AG09309 (cell line): ENCODE measurements around the gene NSMCE1.
A peak's percentile ranks its signal among the peaks of the same experiment; 100 is the strongest.
"Not testable (repeated sequence)": the region's sequence is repeated elsewhere in the genome, so short reads cannot be mapped to it uniquely, and the experiment has no call there.

Experiments used
- DNase-seq: peaks from one replicate; pipeline ENCODE4 v3.0.0-alpha.2; 2010; ENCODE audit warnings: low read depth
- H3K4me3 ChIP-seq: 2 replicates; pipeline ENCODE4 v1.5.1; 2011; ENCODE audit warnings: mild to moderate bottlenecking, low read depth, low read length, moderate library complexity; ENCODE audit not compliant: control insufficient read depth
- CTCF ChIP-seq: IDR thresholded peaks from 2 replicates; pipeline ENCODE4 v1.5.1; 2011; ENCODE audit warnings: mild to moderate bottlenecking, low read depth, low read length, inconsistent platforms; ENCODE audit not compliant: insufficient read depth, control insufficient read depth; ENCODE audit errors: missing control alignments

The NSMCE1 gene

DNA sequence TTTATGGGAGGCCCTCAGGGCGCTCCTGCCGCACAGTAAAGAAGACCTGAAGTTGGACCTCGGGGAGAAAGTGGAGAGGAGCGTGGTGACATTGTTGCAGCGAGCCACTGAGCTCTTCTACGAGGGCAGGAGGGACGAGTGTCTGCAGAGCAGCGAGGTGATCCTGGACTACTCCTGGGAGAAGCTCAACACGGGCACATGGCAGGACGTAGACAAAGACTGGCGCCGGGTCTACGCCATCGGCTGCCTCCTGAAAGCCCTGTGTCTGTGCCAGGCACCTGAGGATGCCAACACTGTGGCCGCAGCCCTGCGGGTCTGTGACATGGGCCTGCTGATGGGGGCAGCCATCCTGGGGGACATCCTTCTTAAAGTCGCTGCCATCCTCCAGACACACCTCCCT, 58.4 kb downstream of the NSMCE1 start:
- no peak for TF ChIP-seq CTCF
- DNase-seq: no peak

DNA sequence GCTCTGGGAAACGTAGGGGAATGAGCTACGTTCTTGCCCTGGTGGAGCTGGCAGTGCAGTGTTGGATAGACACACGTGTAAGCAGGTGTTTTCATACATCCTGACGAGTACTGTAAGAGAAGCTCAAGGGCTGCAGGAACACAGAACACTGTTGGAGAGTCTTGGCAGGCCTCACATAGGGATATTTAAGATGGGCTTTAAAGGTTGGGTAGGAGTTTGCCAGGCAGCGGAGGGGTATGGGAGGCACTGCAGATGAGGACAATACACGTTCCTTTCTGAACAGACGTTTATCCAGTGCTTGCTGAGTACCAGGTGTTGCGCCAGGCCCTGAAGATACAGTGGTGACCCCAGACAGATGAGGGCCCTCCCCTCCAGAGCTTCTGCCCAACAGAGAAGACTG, 59.0 kb downstream of the NSMCE1 start:
- DNase-seq: no peak
- TF ChIP-seq CTCF: no peak

More for the DNA sequence above, 58.4 kb downstream of the NSMCE1 start:
- no peak overlapping the region for H3K4me3 ChIP-seq

GRCh38 chr16:27208796-27209195, 59.8 kb downstream of the NSMCE1 start:
- no peak for DNase-seq
- no peak overlapping the region for H3K4me3 ChIP-seq
- TF ChIP-seq CTCF: no peak

More for the DNA sequence above, 59.0 kb downstream of the NSMCE1 start:
- H3K4me3 ChIP-seq: no peak overlapping the region

DNA sequence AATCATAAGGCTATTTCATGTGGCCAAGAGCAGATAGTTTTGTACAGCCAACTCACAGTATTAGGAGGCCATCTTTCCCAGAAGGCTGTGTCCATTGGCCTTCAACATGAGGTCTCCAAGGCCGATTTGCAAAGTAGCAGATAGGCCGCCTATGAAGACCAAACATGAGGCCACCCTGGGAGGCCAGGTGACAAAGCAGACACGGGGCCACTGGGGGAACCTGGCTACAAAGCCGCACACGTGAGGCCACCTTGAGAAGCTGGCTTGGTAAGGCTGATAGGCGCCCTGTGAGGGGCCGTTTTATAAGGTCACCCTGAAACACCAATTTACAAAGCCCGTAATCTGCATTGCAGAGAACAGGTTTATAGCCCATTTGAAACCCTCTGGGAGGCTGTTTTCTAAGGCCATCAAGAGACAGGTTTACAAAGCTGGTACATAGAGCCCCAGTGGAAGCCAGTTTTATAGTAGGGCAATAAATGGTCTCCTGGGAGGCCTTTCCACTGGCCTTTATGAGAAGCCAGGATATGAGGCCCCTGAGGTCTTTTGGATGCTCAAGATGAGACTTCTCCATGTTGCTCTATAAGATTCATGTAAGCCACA, 60.4 kb downstream of the NSMCE1 start:
- no peak for TF ChIP-seq CTCF
- DNase-seq: no peak
- no peak overlapping the region for H3K4me3 ChIP-seq

GRCh38 chr16:27207121-27207520, 61.5 kb downstream of the NSMCE1 start:
- not testable (repeated sequence) for DNase-seq, H3K4me3 ChIP-seq

DNA sequence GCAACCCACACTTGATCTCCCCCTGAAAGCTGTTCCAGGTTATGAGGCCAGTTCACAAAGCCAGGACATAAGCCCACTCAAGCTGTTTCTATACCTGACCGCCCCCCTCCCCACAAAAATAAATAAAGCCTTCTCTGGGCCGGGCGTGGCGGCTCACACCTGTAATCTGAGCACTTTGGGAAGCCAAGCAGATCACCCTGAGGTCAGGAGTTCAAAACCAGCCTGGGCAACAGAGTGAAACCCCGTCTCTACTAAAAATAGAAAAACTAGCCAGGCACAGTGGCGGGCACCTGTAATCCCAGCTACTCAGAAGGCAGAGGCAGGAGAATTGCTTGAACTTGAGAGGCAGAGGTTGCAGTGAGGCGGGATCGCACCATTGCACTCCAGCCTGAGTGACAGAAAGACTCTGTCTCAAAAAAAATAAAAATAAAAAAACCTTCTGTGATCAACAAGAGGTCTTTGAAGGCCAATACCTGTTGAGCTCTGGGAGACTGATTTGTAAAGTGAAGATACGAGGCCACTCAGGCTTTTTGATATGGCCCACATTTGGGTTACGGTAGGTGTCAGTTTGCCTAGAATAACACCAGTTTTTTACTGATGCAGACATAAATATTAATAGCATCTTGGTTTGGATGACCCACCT, 63.0 kb downstream of the NSMCE1 start:
- TF ChIP-seq CTCF: no peak
- no peak for DNase-seq
- no peak overlapping the region for H3K4me3 ChIP-seq

DNA sequence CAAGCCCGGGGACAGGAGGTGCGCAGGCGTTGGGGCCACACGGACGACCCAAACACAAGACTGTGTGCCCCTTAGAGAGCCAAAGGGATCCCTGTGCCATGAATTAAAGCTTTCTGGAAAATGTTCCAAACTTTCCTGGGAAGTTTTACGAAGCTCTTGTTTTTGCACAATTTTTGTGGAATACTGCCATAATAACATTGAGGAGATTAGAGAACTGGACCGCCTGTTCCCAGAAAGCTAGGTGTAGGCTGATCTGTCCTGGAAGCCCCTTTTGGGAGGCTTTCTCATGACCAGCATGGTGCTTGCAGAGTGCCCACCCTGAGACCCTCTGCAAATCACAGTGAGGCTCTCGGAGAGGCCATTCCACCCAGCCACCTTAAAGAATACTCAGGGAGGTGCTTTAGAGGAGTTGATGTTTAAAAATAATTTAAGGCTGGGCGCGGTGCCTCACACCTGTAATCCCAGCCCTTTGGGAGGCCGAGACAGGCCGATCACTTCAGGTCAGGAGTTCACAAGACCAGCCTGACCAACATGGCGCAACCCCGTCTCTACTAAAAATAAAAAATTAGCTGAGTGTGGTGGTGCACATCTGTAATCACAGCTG, 64.2 kb downstream of the NSMCE1 start:
- DNase-seq: no peak
- H3K4me3 ChIP-seq: peak overlapping the region; percentile 87
- TF ChIP-seq CTCF: no peak
